Gastrocnemius medialis (tissue), 4 donors: ENCODE results near the gene CAPRIN1. TPM values are rescaled to one million over a fixed set of nuclear protein-coding genes. Genes with fewer than 3 reads are reported as not detected.

Experiments
- ATAC-seq, 2 donors: fragments of 150-250 bp; one replicate each; pipeline ENCODE4 v1.9.1; 2016
- DNase-seq, 2 donors: peaks; one replicate each; pipeline ENCODE4 v3.0.0-alpha.2; 2019
- H3K27ac ChIP-seq, 4 donors: fragments of 200-600 bp; sonication (generic); 1 replicate in 1 of 4; 2 replicates in 3 of 4; pipeline ENCODE4 v1.5.1; 2016 to 2018; ENCODE audit warnings: mild to moderate bottlenecking in 2 of 4, moderate library complexity in 1 of 4
- H3K27me3 ChIP-seq, 3 donors: fragments of 200-600 bp; sonication (generic) in 2 of 3; 1 replicate in 1 of 3; 2 replicates in 2 of 3; pipeline versions ENCODE4 v1.5.1 to v1.6.0; 2016 to 2019; ENCODE audit warnings: mild to moderate bottlenecking in 1 of 3, moderate library complexity in 1 of 3
- H3K36me3 ChIP-seq, 2 donors: fragments of 200-600 bp; sonication (generic) in 1 of 2; one replicate each; pipeline ENCODE4 v1.5.1; 2017 to 2018
- H3K4me1 ChIP-seq, 2 donors: fragments of 200-600 bp; sonication (generic) in 1 of 2; one replicate each; pipeline ENCODE4 v1.5.1; 2016 to 2017; ENCODE audit warnings: mild to moderate bottlenecking in 2 of 2
- H3K4me3 ChIP-seq, 4 donors: fragments of 200-600 bp; sonication (generic) in 3 of 4; 1 replicate in 1 of 4; 2 replicates in 3 of 4; pipeline ENCODE4 v1.5.1; 2016 to 2019; ENCODE audit warnings: mild to moderate bottlenecking in 2 of 4
- H3K9me3 ChIP-seq, 3 donors: fragments of 200-600 bp; sonication (generic) in 2 of 3; 1 replicate in 1 of 3; 2 replicates in 2 of 3; pipeline ENCODE4 v1.5.1; 2016 to 2019
- CTCF ChIP-seq, 5 experiments: fragments of 450-650 bp in 3 of 5; fragments of 200-600 bp in 2 of 5; sonication (generic) in 2 of 5; IDR thresholded peaks in 4 of 5; conservative IDR thresholded peaks in 1 of 5; 1 replicate in 4 of 5; 2 replicates in 1 of 5; pipeline ENCODE4 v1.5.1; 2016 to 2019; ENCODE audit warnings: antibody characterized with exemption in 5 of 5, mild to moderate bottlenecking in 3 of 5, moderate library complexity in 3 of 5
- POLR2A ChIP-seq, 2 donors: fragments of 450-650 bp; IDR thresholded peaks; one replicate each; pipeline ENCODE4 v1.6.1; 2017; ENCODE audit warnings: antibody characterized with exemption in 2 of 2, mild to moderate bottlenecking in 2 of 2, moderate library complexity in 2 of 2
- in situ Hi-C, 4 donors: fragments of 200-750 bp; cut with MboI; loops; one replicate each; pipeline versions ENCODE4 v1.15.0 to v1.8.0; 2017; ENCODE audit warnings: low sequenced_read_pairs in 4 of 4
- intact Hi-C: fragments of 100-400 bp; cut with DNase I; formaldehyde crosslinking; loops from one replicate; pipeline ENCODE4 v1.15.1; 2023; ENCODE audit warnings: low total_unique reads
- total RNA-seq, 4 donors: library from RNA; depleted of rRNA; stranded (reverse); fragments of >200 nt; gene quantifications; one replicate each; pipeline versions ENCODE4 v1.1.0 to v1.2.3, GENCODE V29; 2016

The CAPRIN1 gene
- total RNA-seq, 4 donors from 2014 or later: 70.9 to 82.2 (median 79.4) TPM

DNA sequence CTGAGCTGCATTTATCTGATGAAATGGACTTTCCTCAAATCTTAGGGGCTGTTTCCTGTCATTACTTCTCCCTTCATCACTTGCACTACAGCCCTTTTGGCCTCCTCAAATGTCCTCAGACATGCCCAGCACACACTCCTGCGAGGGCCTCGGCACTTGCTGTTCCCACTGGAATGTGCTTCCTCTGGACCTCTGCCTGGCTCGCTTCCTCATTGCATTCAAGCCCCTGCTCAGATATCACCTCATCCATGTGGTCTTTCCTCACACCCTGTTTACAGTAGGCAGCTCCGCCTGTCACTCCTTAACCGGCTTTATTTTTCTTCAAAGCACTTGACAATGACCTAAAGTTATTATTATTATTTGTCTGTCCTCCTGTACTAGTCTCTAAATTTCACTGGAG lies 62.9 kb downstream of the CAPRIN1 start:
- Histone ChIP-seq H3K27me3 (no peaks in the 10 kb centered on the region), H3K36me3 (peaks cover 0 to 100% of the 10 kb centered on the region in 2 donors), H3K4me1 (peaks cover 0 to 15% of the 10 kb centered on the region in 2 donors), H3K4me3 (no peak overlapping the region), H3K27ac (peak overlapping the region in 1 of 4 donors; percentile 62), H3K9me3 (no peaks in the 10 kb centered on the region)
- DNase-seq: peak; percentile 19 to 32
- intact Hi-C loops (no loop called here), in situ Hi-C loops (loop anchor here in 1 of 4 donors (25.0 kb wide), 1 partner anchor 127 kb away; no protein-coding TSS in a partner anchor)
- TF ChIP-seq POLR2A (IDR thresholded peaks at IDR 0.05): no peak
- no peak for TF ChIP-seq CTCF (IDR thresholded peaks at IDR 0.05 in 4 of 5, conservative IDR thresholded peaks at IDR 0.05 in 1 of 5)
- ATAC-seq: peak; percentile 74 to 82

DNA sequence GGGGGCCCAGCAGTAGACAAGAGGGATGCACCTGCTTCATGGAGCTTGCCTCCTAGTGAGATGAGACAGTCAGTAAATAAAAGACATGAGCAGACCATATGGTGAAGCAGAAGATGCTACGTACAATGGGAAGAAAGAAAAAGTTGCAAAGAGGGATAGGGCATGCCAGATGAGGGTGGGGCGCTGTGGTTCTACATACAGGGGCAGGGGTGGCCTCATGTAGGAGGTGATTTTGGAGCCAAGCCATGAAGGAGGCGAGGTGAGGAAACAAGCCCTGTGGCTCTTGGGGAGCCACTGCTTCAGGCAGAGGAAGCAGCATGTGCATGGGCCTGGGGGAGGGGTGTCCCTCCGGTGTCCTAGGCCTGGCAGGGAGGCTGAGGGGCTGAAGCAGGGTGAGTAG lies 69.1 kb downstream of the CAPRIN1 start:
- H3K27ac ChIP-seq: no peak overlapping the region
- no peaks in the 10 kb centered on the region for H3K9me3 ChIP-seq
- H3K36me3 ChIP-seq: peaks cover 7 to 93% of the 10 kb centered on the region in 2 donors
- in situ Hi-C loops (loop anchor here in 1 of 4 donors (25.0 kb wide), 1 partner anchor 133 kb away; no protein-coding TSS in a partner anchor), intact Hi-C loops (no loop called here)
- H3K4me3 ChIP-seq: no peak overlapping the region
- TF ChIP-seq CTCF (IDR thresholded peaks at IDR 0.05 in 4 of 5, conservative IDR thresholded peaks at IDR 0.05 in 1 of 5) (no peak), POLR2A (IDR thresholded peaks at IDR 0.05) (no peak)
- no peak for ATAC-seq
- H3K27me3 ChIP-seq: no peaks in the 10 kb centered on the region
- H3K4me1 ChIP-seq: no peaks in the 10 kb centered on the region
- DNase-seq: no peak

- ATAC-seq (no peak), DNase-seq (no peak)
- H3K9me3 ChIP-seq: no peaks in the 10 kb centered on the region
- H3K27ac ChIP-seq: no peak overlapping the region
- intact Hi-C loops: no loop called here
- no peak for TF ChIP-seq POLR2A (IDR thresholded peaks at IDR 0.05)
- TF ChIP-seq CTCF (IDR thresholded peaks at IDR 0.05 in 4 of 5, conservative IDR thresholded peaks at IDR 0.05 in 1 of 5): no peak
- no peaks in the 10 kb centered on the region for H3K27me3 ChIP-seq
- peaks cover 7 to 82% of the 10 kb centered on the region in 2 donors for H3K36me3 ChIP-seq
- no peak overlapping the region for H3K4me3 ChIP-seq
- no peaks in the 10 kb centered on the region for H3K4me1 ChIP-seq
- in situ Hi-C loops: loop anchor here in 1 of 4 donors (25.0 kb wide), 1 partner anchor 138 kb away; no protein-coding TSS in a partner anchor
Measured at GRCh38 chr11:34124885-34125668, 73.5 kb downstream of the CAPRIN1 start.

GRCh38 chr11:34126959-34127848 lies 75.7 kb downstream of the CAPRIN1 start:
- TF ChIP-seq CTCF (IDR thresholded peaks at IDR 0.05 in 4 of 5, conservative IDR thresholded peaks at IDR 0.05 in 1 of 5): no peak
- TF ChIP-seq POLR2A (IDR thresholded peaks at IDR 0.05): no peak
- no peaks in the 10 kb centered on the region for H3K9me3 ChIP-seq
- no peak for ATAC-seq
- DNase-seq: no peak
- intact Hi-C loops (no loop called here), in situ Hi-C loops (no loop called here)
- H3K27ac ChIP-seq: no peak overlapping the region
- no peaks in the 10 kb centered on the region for H3K4me1 ChIP-seq
- H3K27me3 ChIP-seq: no peaks in the 10 kb centered on the region
- H3K36me3 ChIP-seq: peaks cover 7 to 86% of the 10 kb centered on the region in 2 donors
- H3K4me3 ChIP-seq: no peak overlapping the region
